Upper lobe of left lung (tissue), 6 donors: ENCODE measurements around the gene CRLF2. TPM values are rescaled to one million over a fixed set of nuclear protein-coding genes. Genes with fewer than 3 reads are reported as not detected.
"Not testable (repeated sequence)": the region's sequence is repeated elsewhere in the genome, so short reads cannot be mapped to it uniquely, and the experiment has no call there.

Experiments
- ATAC-seq, 2 donors: fragments of 200-7000 bp; cut with Tn5 transposase; one replicate each; pipeline ENCODE4 v1.9.1; 2022; ENCODE audit warnings: mild to moderate bottlenecking in 2 of 2, moderate library complexity in 2 of 2; ENCODE audit not compliant: low FRiP score in 2 of 2
- DNase-seq, 2 donors: peaks; one replicate each; pipeline ENCODE4 v3.0.0-alpha.2; 2019 to 2020
- H3K27ac ChIP-seq, 4 donors: fragments of 200-600 bp; sonication (generic); one replicate each; pipeline ENCODE4 v1.5.1; 2016 to 2019
- H3K27me3 ChIP-seq, 4 donors: fragments of 200-600 bp; sonication (generic); one replicate each; pipeline ENCODE4 v1.5.1; 2017 to 2019
- H3K36me3 ChIP-seq, 4 donors: fragments of 200-600 bp; sonication (generic); one replicate each; pipeline ENCODE4 v1.5.1; 2016 to 2019
- H3K4me1 ChIP-seq, 4 donors: fragments of 200-600 bp; sonication (generic); one replicate each; pipeline ENCODE4 v1.5.1; 2018 to 2019
- H3K4me3 ChIP-seq, 4 donors: fragments of 200-600 bp; sonication (generic); one replicate each; pipeline ENCODE4 v1.5.1; 2017 to 2019; ENCODE audit warnings: mild to moderate bottlenecking in 2 of 4, moderate library complexity in 1 of 4
- H3K9me3 ChIP-seq, 4 donors: fragments of 200-600 bp; sonication (generic); one replicate each; pipeline ENCODE4 v1.5.1; 2018 to 2019
- CTCF ChIP-seq, 6 experiments: fragments of 450-650 bp in 4 of 6; fragments of 200-600 bp in 2 of 6; sonication (generic) in 2 of 6; IDR thresholded peaks; one replicate each; pipeline ENCODE4 v1.5.1; 2016 to 2019; ENCODE audit warnings: antibody characterized with exemption in 6 of 6
- EP300 ChIP-seq, 4 donors: sonication (generic); formaldehyde crosslinking; IDR thresholded peaks; one replicate each; pipeline ENCODE4 v1.5.1; 2017; ENCODE audit warnings: antibody characterized with exemption in 4 of 4, control low read depth in 2 of 4
- POLR2A ChIP-seq, 4 donors: fragments of 450-650 bp; IDR thresholded peaks; one replicate each; pipeline ENCODE4 v1.5.1; 2016 to 2017; ENCODE audit warnings: antibody characterized with exemption in 4 of 4, mild to moderate bottlenecking in 2 of 4
- POLR2AphosphoS5 ChIP-seq, 2 donors: sonication (generic); formaldehyde crosslinking; IDR thresholded peaks; one replicate each; pipeline ENCODE4 v1.5.1; 2017; ENCODE audit warnings: antibody characterized with exemption in 2 of 2
- WGBS, 2 donors: methylation state at CpG; one replicate each; pipeline ENCODE4 v1.1.5; 2017 to 2018; 5-methylcytosine and 5-hydroxymethylcytosine counted together
- total RNA-seq, 6 donors: library from RNA; depleted of rRNA in 4 of 6; stranded (reverse); fragments of >200 nt in 4 of 6; gene quantifications; one replicate each; pipeline versions ENCODE4 v1.1.0 to v1.2.1, GENCODE V29; 2016 to 2021
- donor health status: DM: no; HTN: no; CAD: no; lungs with moderate emphysema.
- donor health status: DM: no; HTN: yes; CAD: no; lungs with severe emphysema.

CRLF2 gene
- total RNA-seq, 6 donors from 2014 or later, result 0.44 to 1.6 (median 0.76) TPM; not detected in 2

- no peak for TF ChIP-seq EP300 (IDR thresholded peaks at IDR 0.05)
- TF ChIP-seq CTCF (IDR thresholded peaks at IDR 0.05), result no peak
- TF ChIP-seq POLR2A (IDR thresholded peaks at IDR 0.05), result no peak
- no peak for TF ChIP-seq POLR2AphosphoS5 (IDR thresholded peaks at IDR 0.05)
- H3K4me3 ChIP-seq, result peak overlapping the region in 3 of 4 donors; percentile 28 to 42 (median 36)
- H3K9me3 ChIP-seq, result no peaks in the 10 kb centered on the region
- no peaks in the 10 kb centered on the region for H3K27me3 ChIP-seq
- peaks cover 10 to 25% (median 12%) of the 10 kb centered on the region in 4 donors for H3K4me1 ChIP-seq
- no peak for DNase-seq
- H3K27ac ChIP-seq, result no peak overlapping the region
- ATAC-seq, result peak in 1 of 2 donors; percentile 92
- no peaks in the 10 kb centered on the region for H3K36me3 ChIP-seq
- WGBS, 2 donors, result 2 to 5% methylated on average over 33 of the region's 33 CpGs
Observed at GRCh38 chrX:1205681-1206611, 6.5 kb downstream of the CRLF2 start.

- H3K4me3 ChIP-seq, result no peak overlapping the region
- ATAC-seq (no peak), DNase-seq (peak in 1 of 2 donors; percentile 75)
- H3K36me3 ChIP-seq, result no peaks in the 10 kb centered on the region
- H3K27me3 ChIP-seq, result no peaks in the 10 kb centered on the region
- TF ChIP-seq POLR2AphosphoS5 (IDR thresholded peaks at IDR 0.05) (no peak), EP300 (IDR thresholded peaks at IDR 0.05) (no peak), CTCF (IDR thresholded peaks at IDR 0.05) (no peak), POLR2A (IDR thresholded peaks at IDR 0.05) (no peak)
- no peak overlapping the region for H3K27ac ChIP-seq
- WGBS, 2 donors, result 83 to 86% methylated on average over 21 of the region's 21 CpGs
- peaks cover 10 to 18% (median 12%) of the 10 kb centered on the region in 4 donors for H3K4me1 ChIP-seq
- no peaks in the 10 kb centered on the region for H3K9me3 ChIP-seq
Observed at GRCh38 chrX:1202251-1202650, 10.2 kb downstream of the CRLF2 start.

- Histone ChIP-seq H3K36me3 (no peaks in the 10 kb centered on the region), H3K4me1 (no peaks in the 10 kb centered on the region), H3K27ac (no peak overlapping the region), H3K4me3 (no peak overlapping the region), H3K9me3 (no peaks in the 10 kb centered on the region), H3K27me3 (no peaks in the 10 kb centered on the region)
- DNase-seq, result no peak
- TF ChIP-seq EP300 (IDR thresholded peaks at IDR 0.05) (no peak), CTCF (IDR thresholded peaks at IDR 0.05) (no peak), POLR2A (IDR thresholded peaks at IDR 0.05) (no peak), POLR2AphosphoS5 (IDR thresholded peaks at IDR 0.05) (no peak)
- WGBS, 2 donors, result 87 to 90% methylated on average over 10 of the region's 10 CpGs
- ATAC-seq, result no peak
Observed at GRCh38 chrX:1196436-1196835, 16.0 kb downstream of the CRLF2 start.

GRCh38 chrX:1192196-1192595 is 20.3 kb downstream of the CRLF2 start:
- not testable (repeated sequence) for DNase-seq, H3K27me3 ChIP-seq, ATAC-seq, H3K36me3 ChIP-seq, H3K9me3 ChIP-seq, H3K4me3 ChIP-seq, H3K4me1 ChIP-seq, H3K27ac ChIP-seq
- 83 to 84% methylated on average over 8 of the region's 8 CpGs for WGBS, 2 donors

GRCh38 chrX:1190596-1191145 is 21.8 kb downstream of the CRLF2 start:
- no peaks in the 10 kb centered on the region for H3K9me3 ChIP-seq
- no peak for TF ChIP-seq CTCF (IDR thresholded peaks at IDR 0.05)
- TF ChIP-seq EP300 (IDR thresholded peaks at IDR 0.05), result no peak
- TF ChIP-seq POLR2AphosphoS5 (IDR thresholded peaks at IDR 0.05), result no peak
- TF ChIP-seq POLR2A (IDR thresholded peaks at IDR 0.05), result no peak
- DNase-seq, result no peak
- no peak overlapping the region for H3K4me3 ChIP-seq
- no peaks in the 10 kb centered on the region for H3K4me1 ChIP-seq
- H3K36me3 ChIP-seq, result no peaks in the 10 kb centered on the region
- H3K27me3 ChIP-seq, result no peaks in the 10 kb centered on the region
- ATAC-seq, result no peak
- 81 to 87% methylated on average over 17 to 18 of the region's 18 CpGs for WGBS, 2 donors
- no peak overlapping the region for H3K27ac ChIP-seq
